Cortex of kidney (tissue), 1 donor: ENCODE results near the gene BANF2.

Source experiments
- DNase-seq: peaks from one replicate; lab custom pipeline; 2025; lab: John Stamatoyannopoulos, UW

Gene BANF2

GRCh38 chr20:17664025-17664633 is 35.6 kb upstream of the BANF2 start:
- no peak for DNase-seq

- no peak for DNase-seq
Observed at GRCh38 chr20:17665756-17666155, 34.0 kb upstream of the BANF2 start.

DNA sequence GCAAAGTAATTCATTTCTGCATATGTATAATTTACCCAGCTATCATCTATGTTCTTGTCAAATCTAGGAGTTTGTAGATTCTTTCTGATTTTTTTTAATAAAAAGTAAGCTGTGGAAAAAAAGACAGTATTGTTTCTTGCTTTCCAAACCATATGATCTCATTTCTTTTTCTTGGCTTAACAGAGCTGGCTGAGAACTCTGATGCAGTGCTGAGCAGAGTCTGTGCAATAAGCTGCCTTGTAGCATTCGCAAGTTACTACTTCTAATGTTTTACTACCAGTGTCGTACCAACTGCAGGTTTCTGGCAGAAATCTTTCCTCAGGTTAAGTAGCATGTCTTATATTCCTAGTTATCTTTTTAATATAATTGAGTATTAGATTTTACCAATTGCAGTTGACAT is 33.3 kb upstream of the BANF2 start:
- DNase-seq: no peak

- no peak for DNase-seq
Observed at GRCh38 chr20:17667445-17667844, 32.3 kb upstream of the BANF2 start.

GRCh38 chr20:17668432-17668831 is 31.3 kb upstream of the BANF2 start:
- DNase-seq: no peak

GRCh38 chr20:17669306-17669931 is 30.3 kb upstream of the BANF2 start:
- DNase-seq: no peak

GRCh38 chr20:17671011-17671410 is 28.8 kb upstream of the BANF2 start:
- DNase-seq: no peak

DNA sequence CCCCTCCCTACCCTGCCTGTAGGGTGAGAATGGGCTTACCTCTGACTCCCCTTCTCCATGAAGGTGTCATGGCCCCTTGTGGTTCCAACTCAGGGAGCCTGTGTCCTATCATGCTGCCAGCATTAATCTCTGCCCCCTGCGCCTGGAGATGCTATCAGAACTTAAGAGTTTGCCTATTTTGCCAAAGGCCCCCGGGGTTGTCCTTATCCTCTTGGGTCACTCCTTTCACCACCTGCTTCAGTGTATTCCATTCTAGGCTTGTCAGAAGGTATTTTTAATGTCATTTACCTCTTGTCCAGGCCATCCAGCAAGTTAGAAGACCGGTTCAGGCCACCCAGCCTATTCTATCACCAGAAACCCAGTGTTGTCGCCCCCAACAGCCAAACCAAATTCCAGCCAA is 28.2 kb upstream of the BANF2 start:
- no peak for DNase-seq

DNA sequence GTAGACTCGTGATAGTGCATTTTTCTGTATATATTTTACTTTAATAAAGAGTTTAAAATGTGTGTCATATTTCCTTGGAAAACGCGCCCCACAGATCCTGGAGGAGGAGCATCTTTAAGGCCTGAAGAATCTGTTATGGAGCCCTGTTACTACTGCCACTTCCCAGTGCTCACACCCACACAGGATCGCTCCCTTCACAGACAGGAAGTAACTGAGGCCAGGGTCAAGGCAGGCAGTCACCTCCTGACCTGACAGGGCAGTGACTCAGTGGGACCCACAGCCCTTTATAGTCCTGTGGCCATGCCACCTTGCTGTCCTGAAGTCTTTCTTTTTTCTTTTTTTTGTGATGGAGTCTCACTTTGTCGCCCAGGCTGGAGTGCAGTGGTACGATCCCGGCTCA is 26.7 kb upstream of the BANF2 start:
- no peak for DNase-seq

GRCh38 chr20:17674722-17675518 is 24.8 kb upstream of the BANF2 start:
- DNase-seq: no peak

- DNase-seq: no peak
Observed at GRCh38 chr20:17675519-17676377, 24.0 kb upstream of the BANF2 start.

DNA sequence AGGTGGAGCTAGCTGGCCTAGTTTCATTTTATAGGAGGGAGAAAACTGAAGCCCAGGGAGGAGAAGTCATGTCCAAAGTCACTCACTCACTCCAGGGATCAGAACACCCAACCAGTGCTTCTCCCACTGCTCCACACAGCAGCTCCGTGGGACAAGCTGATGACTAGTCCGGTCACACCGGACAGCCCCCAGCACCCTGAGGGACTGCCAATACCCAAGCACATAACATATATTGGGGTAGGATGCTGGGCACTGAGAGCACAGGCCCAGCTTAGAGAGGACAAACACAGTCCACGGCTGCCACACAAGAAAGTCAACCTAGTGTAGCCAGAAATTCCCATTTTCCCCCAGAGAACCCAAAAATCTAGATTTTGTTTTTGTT is 23.4 kb upstream of the BANF2 start:
- DNase-seq: no peak

DNA sequence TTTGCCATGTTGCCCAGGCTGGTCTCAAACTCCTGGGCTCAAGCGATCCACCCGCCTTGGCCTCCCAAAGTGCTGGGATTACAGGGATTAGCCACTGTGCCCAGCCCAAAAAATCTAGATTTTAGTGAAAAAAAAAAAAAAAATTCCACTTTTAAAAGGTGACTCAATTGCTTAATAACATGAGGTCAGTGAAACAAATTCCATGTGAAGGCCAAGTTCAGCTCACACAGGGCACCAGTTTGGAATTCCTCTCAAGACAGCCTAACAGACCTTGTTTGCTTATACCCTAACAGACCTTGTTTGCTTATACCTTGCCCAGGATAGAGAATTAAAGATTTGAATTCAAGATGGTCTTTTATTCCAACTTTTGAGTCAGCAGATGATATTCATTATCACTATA is 22.8 kb upstream of the BANF2 start:
- no peak for DNase-seq

DNA sequence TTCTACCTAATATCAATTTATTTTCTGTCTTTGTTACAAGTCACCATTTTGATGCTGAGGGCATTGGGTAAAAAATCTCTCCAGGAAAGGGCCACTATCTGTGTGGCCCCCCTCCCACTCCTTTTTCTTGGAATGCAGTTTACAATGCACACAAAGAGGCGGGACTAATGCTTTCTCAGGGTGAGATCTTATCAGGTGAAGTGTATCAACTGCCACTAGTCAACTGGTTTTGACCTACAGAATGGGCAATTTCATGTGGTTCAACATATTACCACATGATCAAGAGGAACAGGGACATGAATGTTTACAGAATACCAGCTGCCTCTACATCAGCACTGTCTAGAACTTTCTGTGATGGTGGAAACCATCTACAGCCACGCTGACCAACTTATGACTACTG is 21.5 kb upstream of the BANF2 start:
- DNase-seq: no peak

GRCh38 chr20:17678886-17679285 is 20.9 kb upstream of the BANF2 start:
- DNase-seq: no peak

GRCh38 chr20:17679941-17680835 is 19.6 kb upstream of the BANF2 start:
- no peak for DNase-seq

DNA sequence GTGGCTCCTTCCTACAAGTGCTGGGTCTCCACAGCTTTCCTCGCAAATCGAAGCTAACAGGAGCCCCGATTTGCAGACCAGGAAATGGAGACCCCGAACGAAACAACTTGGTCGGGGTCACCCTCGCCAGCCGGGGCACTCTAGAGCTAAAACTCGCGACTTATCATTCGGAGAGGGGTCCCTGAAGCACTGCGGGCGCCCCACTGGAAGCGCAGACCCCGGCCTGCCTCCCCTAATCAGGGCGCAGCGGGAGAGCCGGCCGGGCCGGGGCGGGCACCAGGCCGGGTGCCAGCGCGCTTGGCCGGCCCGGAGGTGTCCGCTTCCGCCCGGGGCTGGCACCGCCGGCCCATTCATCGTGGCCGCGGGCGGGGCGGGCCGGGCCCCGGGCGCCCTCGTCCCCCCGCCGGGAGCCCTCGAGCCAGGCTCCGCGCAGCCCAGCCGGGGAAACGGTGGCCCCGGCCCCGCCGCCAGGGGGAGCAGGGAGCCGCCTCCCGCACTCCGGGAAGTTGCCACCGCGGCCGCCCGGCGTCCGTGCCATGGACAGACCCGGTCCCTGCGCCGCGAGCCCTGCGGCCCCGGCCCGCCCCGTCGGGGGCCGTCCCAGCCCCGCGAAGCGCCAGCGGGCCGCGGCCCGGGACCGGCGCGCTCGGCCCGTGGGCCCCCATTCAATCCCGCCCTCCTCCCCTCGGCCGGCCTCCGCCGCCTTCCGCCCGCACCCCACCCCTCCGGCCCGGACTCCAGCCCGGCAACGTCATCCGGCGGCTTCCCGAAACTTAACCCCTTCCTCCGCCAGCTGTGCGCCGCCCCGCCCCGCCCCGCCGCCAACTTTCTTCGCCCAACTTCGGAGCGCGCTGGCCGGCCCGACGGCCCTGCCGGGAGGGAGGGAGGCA is 18.7 kb upstream of the BANF2 start:
- DNase-seq: no peak

GRCh38 chr20:17681726-17682102 is 18.1 kb upstream of the BANF2 start:
- DNase-seq: no peak

DNA sequence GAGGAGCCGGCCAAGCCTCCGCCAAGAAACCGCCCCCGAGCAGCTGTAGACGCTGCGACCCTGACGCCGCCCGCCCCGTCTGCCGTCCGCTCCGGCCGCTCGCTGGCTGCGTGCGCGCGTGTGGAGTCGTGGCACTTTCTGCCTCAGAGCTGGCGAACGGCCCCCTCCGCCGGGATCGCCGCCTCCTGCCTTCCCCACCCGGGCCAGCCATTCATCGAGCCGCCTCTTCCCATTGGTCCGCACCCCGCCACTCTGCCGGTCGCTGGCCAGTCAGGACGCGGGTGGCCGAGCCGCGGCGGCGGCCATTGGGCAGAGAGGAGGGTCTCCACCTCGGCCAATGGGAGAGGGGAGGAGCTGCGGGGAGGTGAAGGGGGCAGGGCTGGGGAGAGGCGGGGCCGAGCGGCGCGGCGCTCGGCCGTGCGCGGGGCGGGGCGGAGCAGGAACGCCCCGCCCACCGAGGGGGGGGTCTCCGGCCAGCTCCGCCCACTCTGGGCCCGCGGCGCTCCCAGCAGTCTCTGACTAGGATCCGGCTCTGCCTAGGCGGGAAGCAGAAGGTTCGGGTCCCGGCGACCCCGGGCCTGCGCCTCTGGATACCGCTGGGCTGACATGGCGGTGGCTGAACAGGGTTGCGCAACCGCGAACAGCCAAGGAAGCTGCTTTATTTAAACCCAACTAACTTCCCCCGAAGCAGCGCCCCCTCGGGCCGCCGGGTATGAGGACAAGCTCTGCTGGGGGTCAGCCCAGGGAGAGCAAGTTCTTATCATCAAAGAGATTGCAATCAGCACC is 17.5 kb upstream of the BANF2 start, which contains the start of gene RRBP1:
Gene RRBP1, minus strand, starts transcription at position 140 of the 786 bp plus-strand sequence. CDS start 21,735 bp downstream, outside the sequence.
- peak; percentile 96 for DNase-seq

DNA sequence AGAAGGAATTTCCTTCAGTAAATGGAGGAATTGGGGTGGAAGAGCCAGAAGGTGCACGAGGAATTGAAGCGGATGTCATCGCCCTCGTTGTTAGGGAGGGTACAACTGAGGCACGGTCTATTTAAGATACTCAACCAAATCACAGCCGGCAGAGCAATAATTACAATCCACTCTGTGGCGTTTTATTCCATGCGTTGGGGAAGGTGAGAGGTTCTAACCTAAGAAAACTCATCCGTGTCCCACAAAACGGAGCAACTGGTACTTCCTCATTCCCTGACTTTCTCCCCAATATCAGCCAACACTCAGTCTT is 16.9 kb upstream of the BANF2 start:
- DNase-seq: no peak
